Endothelial cell of umbilical vein (primary cell): Measurements from ENCODE around the gene IGSF3. TPM values are rescaled to one million over a fixed set of nuclear protein-coding genes. Genes with fewer than 3 reads are reported as not detected.

Experiments used
- BruUV-seq: library from RNA; stranded (reverse); fragments of 400-500 nt; replicated peaks from 2 replicates; lab custom pipeline; 2021; lab: Mats Ljungman, UMichigan
- CTCF ChIA-PET: fragments of 300-600, 350-600 bp; sonication (Branson Sonifier 250); formaldehyde crosslinking; loops from one replicate; lab custom pipeline; 2021; ENCODE audit warnings: antibody characterized with exemption, inconsistent platforms; lab: Charles Lee
- POLR2A ChIA-PET: fragments of 300-600, 350-600 bp; sonication (Branson Sonifier 250); formaldehyde crosslinking; loops from one replicate; lab custom pipeline; 2021; ENCODE audit warnings: antibody characterized with exemption, inconsistent platforms; lab: Charles Lee
- DNase-seq: peaks from one replicate; pipeline ENCODE4 v3.0.0-alpha.2; 2011; ENCODE audit warnings: low read depth, low spot score
- FAIRE-seq: peaks from 2 replicates; lab custom pipeline; 2011; peaks lifted over from hg19 to GRCh38; lab: Jason Lieb, UNC
- H2AFZ ChIP-seq: 2 replicates; pipeline ENCODE4 v1.6.0; 2012; ENCODE audit warnings: low read depth, low read length, control low read depth, inconsistent platforms
- H3K27ac ChIP-seq: 2 replicates; pipeline ENCODE4 v1.5.1; 2011; ENCODE audit warnings: low read depth, mild to moderate bottlenecking, control low read depth, low read length, moderate library complexity; ENCODE audit not compliant: insufficient read depth
- H3K27me3 ChIP-seq, 2 experiments: 2 replicates each; pipeline versions ENCODE4 v1.6.0 to v1.6.1; 2011; ENCODE audit warnings: low read length in 2 of 2, mixed read lengths in 1 of 2; ENCODE audit not compliant: control insufficient read depth in 2 of 2, insufficient read depth in 2 of 2
- H3K36me3 ChIP-seq, 2 experiments: 2 replicates in 1 of 2; 3 replicates in 1 of 2; pipeline ENCODE4 v1.5.1; 2011; ENCODE audit warnings: low read length in 2 of 2, mild to moderate bottlenecking in 1 of 2, moderate library complexity in 1 of 2; ENCODE audit not compliant: control insufficient read depth in 2 of 2, insufficient read depth in 2 of 2; ENCODE audit errors: extremely low read depth in 1 of 2
- H3K4me1 ChIP-seq: 3 replicates; pipeline ENCODE4 v1.5.1; 2011; ENCODE audit warnings: mild to moderate bottlenecking, low read length; ENCODE audit not compliant: control insufficient read depth, insufficient read depth; ENCODE audit errors: extremely low read depth
- H3K4me2 ChIP-seq: 2 replicates; pipeline ENCODE4 v1.6.1; 2011; ENCODE audit warnings: low read length, control low read depth, mixed read lengths; ENCODE audit not compliant: insufficient read depth
- H3K4me3 ChIP-seq, 3 experiments: fragments of 200-600 bp in 1 of 3; sonication (generic), shearing (Covaris generic) in 1 of 3; replicated peaks in 1 of 3; 2 replicates each; pipeline ENCODE4 v1.5.1; 2011 to 2016; ENCODE audit warnings: control low read depth in 3 of 3, low read length in 3 of 3, mild to moderate bottlenecking in 2 of 3, inconsistent platforms in 1 of 3, low read depth in 1 of 3, moderate library complexity in 1 of 3; ENCODE audit not compliant: insufficient read depth in 1 of 3
- H3K79me2 ChIP-seq: 2 replicates; pipeline ENCODE4 v1.6.0; 2012; ENCODE audit warnings: low read length, inconsistent platforms; ENCODE audit not compliant: control insufficient read depth, insufficient read depth
- H3K9ac ChIP-seq: replicated peaks from 2 replicates; pipeline ENCODE3; 2011; ENCODE audit warnings: low read length, control low read depth; ENCODE audit not compliant: insufficient read depth; ENCODE audit errors: extremely low read depth
- H3K9me1 ChIP-seq: replicated peaks from 3 replicates; pipeline ENCODE4 v1.6.0; 2011; ENCODE audit warnings: mild to moderate bottlenecking, low read length; ENCODE audit not compliant: control insufficient read depth, insufficient read depth; ENCODE audit errors: extremely low read depth
- H3K9me3 ChIP-seq: replicated peaks from 2 replicates; pipeline ENCODE4 v1.5.1; 2012; ENCODE audit warnings: low read length, inconsistent platforms; ENCODE audit not compliant: control insufficient read depth, insufficient read depth
- H4K20me1 ChIP-seq: replicated peaks from 2 replicates; pipeline ENCODE3; 2011; ENCODE audit warnings: mild to moderate bottlenecking, low read length; ENCODE audit not compliant: control insufficient read depth, insufficient read depth; ENCODE audit errors: extremely low read depth
- EZH2 ChIP-seq: IDR thresholded peaks from 2 replicates; pipeline ENCODE4 v1.6.1; 2012; ENCODE audit warnings: borderline replicate concordance, low read depth, mild to moderate bottlenecking, moderate library complexity, low read length, inconsistent platforms; ENCODE audit not compliant: severe bottlenecking
- FOS ChIP-seq: IDR thresholded peaks from 2 replicates; pipeline ENCODE4 v1.6.1; 2011; ENCODE audit warnings: mild to moderate bottlenecking, low read length, moderate library complexity, borderline replicate concordance; ENCODE audit not compliant: insufficient read depth
- GATA2 ChIP-seq: IDR thresholded peaks from 2 replicates; pipeline ENCODE4 v1.7.0; 2011; ENCODE audit warnings: low read depth, mild to moderate bottlenecking, moderate library complexity, mixed read lengths, low read length; ENCODE audit not compliant: insufficient read length, insufficient read depth
- JUN ChIP-seq: IDR thresholded peaks from 2 replicates; pipeline ENCODE4 v1.6.1; 2011; ENCODE audit warnings: borderline replicate concordance, low read depth; ENCODE audit not compliant: insufficient read length, insufficient read depth
- MYC ChIP-seq: IDR thresholded peaks from one replicate; pipeline ENCODE4 v1.6.1; 2011; ENCODE audit warnings: mild to moderate bottlenecking, low read depth, low read length
- POLR2A ChIP-seq: IDR thresholded peaks from 2 replicates; pipeline ENCODE4 v1.6.1; 2012; ENCODE audit warnings: low read depth, mild to moderate bottlenecking, control low read depth, low read length
- POLR2AphosphoS5 ChIP-seq: IDR thresholded peaks from 2 replicates; pipeline ENCODE4 v1.6.1; 2012; ENCODE audit warnings: low read depth, mild to moderate bottlenecking, control low read depth, low read length, moderate library complexity; ENCODE audit not compliant: insufficient read depth
- dilution Hi-C: fragments of 300-500 bp; cut with MboI; formaldehyde crosslinking; loops from one replicate; pipeline ENCODE4 v1.15.0; 2019; ENCODE audit warnings: low sequenced_read_pairs; ENCODE audit not compliant: extremely low pct_ligation_motif_present
- intact Hi-C: fragments of 100-400 bp; cut with micrococcal nuclease; formaldehyde crosslinking; loops from one replicate; pipeline ENCODE4 v1.10.0; 2022
- polyA plus RNA-seq, 4 experiments: library from polyadenylated mRNA; depleted of rRNA in 3 of 4; stranded (reverse) in 3 of 4; unstranded in 1 of 4; fragments of >200 nt; gene quantifications; 2 replicates each; pipeline versions ENCODE4 v1.2.1 to v1.2.3, GENCODE V29; 2011 to 2012; ENCODE audit warnings: missing spikeins in 1 of 4
- total RNA-seq: library from RNA; stranded (reverse); gene quantifications from 2 replicates; pipeline ENCODE4 v1.2.3, GENCODE V29; 2021
- TF ChIP-seq, protein P1 (sequence below), 2 donors: IDR thresholded peaks; 1 replicate in 1 of 2; 2 replicates in 1 of 2; pipeline ENCODE4 v1.5.1; 2011; ENCODE audit warnings: low read length in 2 of 2, mild to moderate bottlenecking in 2 of 2, moderate library complexity in 2 of 2, control low read depth in 1 of 2, inconsistent platforms in 1 of 2, low read depth in 1 of 2; ENCODE audit not compliant: insufficient read depth in 1 of 2; ENCODE audit errors: extremely low read depth in 1 of 2
- TF ChIP-seq, protein P2 (sequence below): IDR thresholded peaks from 2 replicates; pipeline ENCODE4 v1.6.1; 2011; ENCODE audit not compliant: insufficient read depth, insufficient read length

The IGSF3 gene
- total and polyA plus RNA-seq, 2 donors (not counting 3 experiments of a cell fraction or from before 2014, with no cell fraction given): 0.63 to 2.2 TPM

- no peak for FAIRE-seq
- H3K27me3 ChIP-seq: no peaks in the 10 kb centered on the region
- no peaks in the 10 kb centered on the region for H3K9me1 ChIP-seq
- H3K36me3 ChIP-seq: no peaks in the 10 kb centered on the region
- no TSS peak for BruUV-seq
- H3K4me2 ChIP-seq: no peak overlapping the region
- peaks cover 8% of the 10 kb centered on the region for H3K79me2 ChIP-seq
- dilution Hi-C loops (no loop called here), intact Hi-C loops (no loop called here)
- no peaks in the 10 kb centered on the region for H4K20me1 ChIP-seq
- ChIA-PET POLR2A (no interaction called here), CTCF (interaction anchor here (1.8 to 2.0 kb wide), 2 partner anchors 12 to 18 kb away, joined by 7 to 10 read pairs; no protein-coding TSS in a partner anchor)
- H2AFZ ChIP-seq: no peak overlapping the region
- DNase-seq: no peak
- no peak for TF ChIP-seq MYC
- TF ChIP-seq POLR2A: no peak
- no peak overlapping the region for H3K27ac ChIP-seq
- H3K4me3 ChIP-seq: no peak overlapping the region
- H3K4me1 ChIP-seq: peaks cover 2% of the 10 kb centered on the region
- H3K9ac ChIP-seq: no peak overlapping the region
- H3K9me3 ChIP-seq: no peaks in the 10 kb centered on the region
These were observed 111.1 kb downstream of the IGSF3 start for GRCh38 chr1:116556289-116557006.

DNA sequence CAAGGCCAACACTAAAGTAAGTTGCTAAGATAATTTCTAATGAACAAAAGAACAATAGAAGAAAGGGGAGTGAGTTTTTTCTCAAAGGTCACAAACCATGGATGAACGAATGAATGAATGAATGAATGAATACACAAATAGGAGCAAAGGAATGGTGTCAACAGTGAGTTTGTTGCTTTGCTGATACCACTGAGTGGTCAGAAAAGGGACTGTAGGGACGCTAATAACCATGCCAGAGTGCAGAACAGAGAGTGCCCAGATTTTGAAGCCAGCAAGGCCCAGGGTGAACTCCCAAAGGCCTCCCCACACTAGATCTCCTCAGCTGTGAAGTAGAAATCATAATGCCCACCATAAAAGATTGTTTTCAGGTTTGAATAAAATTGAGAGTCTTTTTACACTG lies 112.6 kb downstream of the IGSF3 start:
- Histone ChIP-seq H2AFZ (no peak overlapping the region), H3K79me2 (peaks cover 8% of the 10 kb centered on the region), H3K27ac (no peak overlapping the region), H3K9ac (no peak overlapping the region), H4K20me1 (no peaks in the 10 kb centered on the region), H3K9me3 (no peaks in the 10 kb centered on the region), H3K4me3 (no peak overlapping the region), H3K36me3 (no peaks in the 10 kb centered on the region), H3K27me3 (no peaks in the 10 kb centered on the region), H3K4me1 (peaks cover 2% of the 10 kb centered on the region), H3K9me1 (no peaks in the 10 kb centered on the region), H3K4me2 (no peak overlapping the region)
- DNase-seq: no peak
- TF ChIP-seq POLR2A (no peak), EZH2 (no peak), FOS (no peak), POLR2AphosphoS5 (no peak), GATA2 (no peak), JUN (no peak), MYC (no peak)
- TF ChIP-seq, protein P1, sequence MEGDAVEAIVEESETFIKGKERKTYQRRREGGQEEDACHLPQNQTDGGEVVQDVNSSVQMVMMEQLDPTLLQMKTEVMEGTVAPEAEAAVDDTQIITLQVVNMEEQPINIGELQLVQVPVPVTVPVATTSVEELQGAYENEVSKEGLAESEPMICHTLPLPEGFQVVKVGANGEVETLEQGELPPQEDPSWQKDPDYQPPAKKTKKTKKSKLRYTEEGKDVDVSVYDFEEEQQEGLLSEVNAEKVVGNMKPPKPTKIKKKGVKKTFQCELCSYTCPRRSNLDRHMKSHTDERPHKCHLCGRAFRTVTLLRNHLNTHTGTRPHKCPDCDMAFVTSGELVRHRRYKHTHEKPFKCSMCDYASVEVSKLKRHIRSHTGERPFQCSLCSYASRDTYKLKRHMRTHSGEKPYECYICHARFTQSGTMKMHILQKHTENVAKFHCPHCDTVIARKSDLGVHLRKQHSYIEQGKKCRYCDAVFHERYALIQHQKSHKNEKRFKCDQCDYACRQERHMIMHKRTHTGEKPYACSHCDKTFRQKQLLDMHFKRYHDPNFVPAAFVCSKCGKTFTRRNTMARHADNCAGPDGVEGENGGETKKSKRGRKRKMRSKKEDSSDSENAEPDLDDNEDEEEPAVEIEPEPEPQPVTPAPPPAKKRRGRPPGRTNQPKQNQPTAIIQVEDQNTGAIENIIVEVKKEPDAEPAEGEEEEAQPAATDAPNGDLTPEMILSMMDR (IDR thresholded peaks at IDR 0.05; ENCODE audit: extremely low read depth in 1 of 2, insufficient read depth in 1 of 2, low read depth in 1 of 2, low read length in 2 of 2): no peak
- TF ChIP-seq, protein P2, sequence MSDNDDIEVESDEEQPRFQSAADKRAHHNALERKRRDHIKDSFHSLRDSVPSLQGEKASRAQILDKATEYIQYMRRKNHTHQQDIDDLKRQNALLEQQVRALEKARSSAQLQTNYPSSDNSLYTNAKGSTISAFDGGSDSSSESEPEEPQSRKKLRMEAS: no peak
- CTCF ChIA-PET: no interaction called here
- dilution Hi-C loops: no loop called here
- no peak for FAIRE-seq
- intact Hi-C loops: no loop called here
- no TSS peak for BruUV-seq
- POLR2A ChIA-PET: no interaction called here
